Heart left ventricle (tissue), 16 donors: ENCODE data around the gene ADGRV1. TPM values are rescaled to one million over a fixed set of nuclear protein-coding genes. Genes with fewer than 3 reads are reported as not detected.
A peak's percentile ranks its signal among the peaks of the same experiment; 100 is the strongest.

Experiments used
- ATAC-seq, 4 donors: fragments of 200-7000 bp; cut with Tn5 transposase; one replicate each; pipeline ENCODE4 v1.9.1; 2020 to 2022; ENCODE audit warnings: moderate library complexity in 4 of 4, mild to moderate bottlenecking in 3 of 4, moderate number of reproducible peaks in 1 of 4
- DNase-seq, 5 donors: peaks; one replicate each; pipeline ENCODE4 v3.0.0-alpha.2; 2020
- H3K27ac ChIP-seq, 12 donors: fragments of 200-600 bp; sonication (generic) in 4 of 12; one replicate each; pipeline versions ENCODE4 v1.5.0 to v1.8.0; 2016 to 2022; ENCODE audit warnings: mild to moderate bottlenecking in 2 of 12
- H3K27me3 ChIP-seq, 9 donors: fragments of 200-600 bp; sonication (generic) in 2 of 9; one replicate each; pipeline versions ENCODE4 v1.5.1 to v1.8.0; 2016 to 2022; ENCODE audit warnings: mild to moderate bottlenecking in 3 of 9
- H3K36me3 ChIP-seq, 9 donors: fragments of 200-600 bp; sonication (generic) in 2 of 9; one replicate each; pipeline versions ENCODE4 v1.5.0 to v1.8.0; 2018 to 2022; ENCODE audit warnings: mild to moderate bottlenecking in 2 of 9
- H3K4me1 ChIP-seq, 12 donors: fragments of 200-600 bp; sonication (generic) in 4 of 12; one replicate each; pipeline versions ENCODE4 v1.5.0 to v1.8.0; 2016 to 2022; ENCODE audit warnings: mild to moderate bottlenecking in 3 of 12
- H3K4me3 ChIP-seq, 12 donors: fragments of 200-600 bp; sonication (generic) in 4 of 12; one replicate each; pipeline versions ENCODE4 v1.5.0 to v1.8.0; 2017 to 2022; ENCODE audit warnings: mild to moderate bottlenecking in 9 of 12, moderate library complexity in 4 of 12
- H3K9me3 ChIP-seq, 12 donors: fragments of 200-600 bp; sonication (generic) in 4 of 12; one replicate each; pipeline versions ENCODE4 v1.5.0 to v1.8.0; 2016 to 2022; ENCODE audit warnings: mild to moderate bottlenecking in 1 of 12
- CTCF ChIP-seq, 12 donors: fragments of 200-600 bp; sonication (generic) in 4 of 12; IDR thresholded peaks; one replicate each; pipeline versions ENCODE4 v1.5.0 to v1.8.0; 2018 to 2022; ENCODE audit warnings: antibody characterized with exemption in 12 of 12, mild to moderate bottlenecking in 5 of 12
- POLR2A ChIP-seq, 2 donors: fragments of 450-650 bp; IDR thresholded peaks; one replicate each; pipeline ENCODE4 v1.6.1; 2017; ENCODE audit warnings: antibody characterized with exemption in 2 of 2, mild to moderate bottlenecking in 2 of 2, moderate library complexity in 2 of 2
- WGBS, 4 donors: extraction: QIAGEN DNeasy Blood & Tissue Kit in 2 of 4; methylation state at CpG; one replicate each; pipeline versions ENCODE4 v1.1.5 to v1.1.7; 2013 to 2018; 5-methylcytosine and 5-hydroxymethylcytosine counted together
- intact Hi-C, 10 donors: fragments of 100-400 bp; cut with DNase I; formaldehyde crosslinking; loops; one replicate each; pipeline versions ENCODE4 v1.11.1 to v1.14.2; 2022
- polyA plus RNA-seq, 2 donors: library from polyadenylated mRNA; stranded (reverse); fragments of 200-250 nt; gene quantifications; one replicate each; pipeline ENCODE4 v1.2.3, GENCODE V29; 2013
- total RNA-seq, 9 donors: library from RNA; depleted of rRNA in 2 of 9; stranded (reverse); fragments of >200 nt in 2 of 9; fragmentation: NEBNext Ultra II Directional in 3 of 9; extraction: Animal tissue kit (Norgen Biotek cat#: 25700) in 3 of 9; gene quantifications; one replicate each; pipeline versions ENCODE4 v1.1.0 to v1.2.4, GENCODE V29; 2016 to 2023
- donor health status: ischemic (EF 13 %, LVEDD 7.1; RV severe dilation, severe dysfunction).
- donor health status: healthy with polysubstance abuse.
- donor health status: DM: no; HTN: yes; CAD: no.
- donor health status: DM: no; HTN: no; CAD: no.
- donor health status: ischemic (EF 25% LVEDD 6.9; RV normal size, moderate dysfunction).
- donor health status: ischemic (EF 25% LVEDD 5.7; RV mildly dilated, moderate dysfunction).
- donor health status: healthy.
- donor health status: DM: yes; HTN: yes; CAD: no.
- donor health status: ischemic (EF 35%, LVEDD 5.7; RV mildly dilated, moderate dysfunction).
- donor health status: nonischemic (EF 11% LVEDD 7.7; RV severe dilation, severe dysfunction).
- donor health status: DM: yes; HTN: yes; CAD: no.
- donor health status: PGD.
- donor health status: ischemic (EF 29% LVEDD 5.4; RV normal size, mild dysfunction).
- donor health status: nonischemic (EF 23%, LVEDD 6.1; RV moderate dilation, normal function).

The ADGRV1 gene
- total and polyA plus RNA-seq, 11 donors: 0.25 to 0.29 TPM; not detected in 9

GRCh38 chr5:90877049-90877448 lies 318.5 kb downstream of the ADGRV1 start:
- DNase-seq (no peak), ATAC-seq (no peak)
- H3K4me1 ChIP-seq: peaks cover 0 to 24% (median 6%) of the 10 kb centered on the region in 12 donors
- H3K27me3 ChIP-seq: no peaks in the 10 kb centered on the region
- no peaks in the 10 kb centered on the region for H3K9me3 ChIP-seq
- H3K27ac ChIP-seq: no peak overlapping the region
- 91 to 99% (median 98%) methylated on average over 2 of the region's 2 CpGs for WGBS, 4 donors
- TF ChIP-seq CTCF (IDR thresholded peaks at IDR 0.05) (no peak), POLR2A (IDR thresholded peaks at IDR 0.05) (no peak)
- intact Hi-C loops: loop anchor here in 2 of 10 donors (10.0 kb wide), 1 partner anchor 508 kb away; the partner anchor contains the start of gene ARRDC3 (in 2 of the 2)
- no peak overlapping the region for H3K4me3 ChIP-seq
- no peaks in the 10 kb centered on the region for H3K36me3 ChIP-seq

- Histone ChIP-seq H3K36me3 (no peaks in the 10 kb centered on the region), H3K4me3 (no peak overlapping the region), H3K27me3 (no peaks in the 10 kb centered on the region), H3K4me1 (peaks cover 0 to 23% (median 5%) of the 10 kb centered on the region in 12 donors), H3K9me3 (no peaks in the 10 kb centered on the region), H3K27ac (peak overlapping the region in 8 of 12 donors; percentile 16 to 72 (median 54))
- TF ChIP-seq POLR2A (IDR thresholded peaks at IDR 0.05): no peak
- no peak for TF ChIP-seq CTCF (IDR thresholded peaks at IDR 0.05)
- DNase-seq: peak in 4 of 5 donors; percentile 22 to 54 (median 34)
- ATAC-seq: peak in 3 of 4 donors; percentile 24 to 95 (median 70)
- intact Hi-C loops: loop anchor here in 2 of 10 donors (10.0 kb wide), 1 partner anchor 507 kb away; the partner anchor contains the start of gene ARRDC3 (in 2 of the 2)
- 37 to 46% (median 41%) methylated on average over 7 of the region's 7 CpGs for WGBS, 4 donors
Observed at GRCh38 chr5:90878081-90878480, 319.5 kb downstream of the ADGRV1 start.

- intact Hi-C loops: loop anchor here in 2 of 10 donors (10.0 kb wide), 1 partner anchor 506 kb away; the partner anchor contains the start of gene ARRDC3 (in 2 of the 2)
- no peaks in the 10 kb centered on the region for H3K27me3 ChIP-seq
- peaks cover 0 to 23% (median 4%) of the 10 kb centered on the region in 12 donors for H3K4me1 ChIP-seq
- no peaks in the 10 kb centered on the region for H3K36me3 ChIP-seq
- WGBS, 4 donors: 53 to 62% (median 58%) methylated on average over 3 of the region's 3 CpGs
- peak in 2 of 5 donors; percentile 16 to 26 for DNase-seq
- ATAC-seq: peak in 3 of 4 donors; percentile 82 to 92 (median 91)
- no peaks in the 10 kb centered on the region for H3K9me3 ChIP-seq
- no peak overlapping the region for H3K4me3 ChIP-seq
- TF ChIP-seq CTCF (IDR thresholded peaks at IDR 0.05): no peak
- TF ChIP-seq POLR2A (IDR thresholded peaks at IDR 0.05): no peak
- H3K27ac ChIP-seq: peak overlapping the region in 8 of 12 donors; percentile 16 to 72 (median 54)
Observed at GRCh38 chr5:90878549-90879196, 320.1 kb downstream of the ADGRV1 start.

GRCh38 chr5:90881626-90882150 lies 323.1 kb downstream of the ADGRV1 start:
- DNase-seq (no peak), ATAC-seq (no peak)
- intact Hi-C loops: no loop called here
- whole genome bisulfite sequencing, 4 donors: 79 to 90% (median 87%) methylated on average over 3 of the region's 3 CpGs
- no peak for TF ChIP-seq POLR2A (IDR thresholded peaks at IDR 0.05)
- no peak for TF ChIP-seq CTCF (IDR thresholded peaks at IDR 0.05)
- H3K27me3 ChIP-seq: no peaks in the 10 kb centered on the region
- peaks cover 0 to 23% (median 4%) of the 10 kb centered on the region in 12 donors for H3K4me1 ChIP-seq
- no peak overlapping the region for H3K27ac ChIP-seq
- H3K36me3 ChIP-seq: no peaks in the 10 kb centered on the region
- no peak overlapping the region for H3K4me3 ChIP-seq
- H3K9me3 ChIP-seq: no peaks in the 10 kb centered on the region
